HG02840 (cell line): ENCODE results near the gene DPM1.

Experiments
- ATAC-seq: cut with Tn5 transposase; IDR thresholded peaks from one replicate; pipeline ENCODE4 v1.9.1; 2021; ENCODE audit warnings: mild to moderate bottlenecking, moderate library complexity, moderate number of reproducible peaks; ENCODE audit not compliant: unreplicated experiment, low FRiP score

DPM1 gene

DNA sequence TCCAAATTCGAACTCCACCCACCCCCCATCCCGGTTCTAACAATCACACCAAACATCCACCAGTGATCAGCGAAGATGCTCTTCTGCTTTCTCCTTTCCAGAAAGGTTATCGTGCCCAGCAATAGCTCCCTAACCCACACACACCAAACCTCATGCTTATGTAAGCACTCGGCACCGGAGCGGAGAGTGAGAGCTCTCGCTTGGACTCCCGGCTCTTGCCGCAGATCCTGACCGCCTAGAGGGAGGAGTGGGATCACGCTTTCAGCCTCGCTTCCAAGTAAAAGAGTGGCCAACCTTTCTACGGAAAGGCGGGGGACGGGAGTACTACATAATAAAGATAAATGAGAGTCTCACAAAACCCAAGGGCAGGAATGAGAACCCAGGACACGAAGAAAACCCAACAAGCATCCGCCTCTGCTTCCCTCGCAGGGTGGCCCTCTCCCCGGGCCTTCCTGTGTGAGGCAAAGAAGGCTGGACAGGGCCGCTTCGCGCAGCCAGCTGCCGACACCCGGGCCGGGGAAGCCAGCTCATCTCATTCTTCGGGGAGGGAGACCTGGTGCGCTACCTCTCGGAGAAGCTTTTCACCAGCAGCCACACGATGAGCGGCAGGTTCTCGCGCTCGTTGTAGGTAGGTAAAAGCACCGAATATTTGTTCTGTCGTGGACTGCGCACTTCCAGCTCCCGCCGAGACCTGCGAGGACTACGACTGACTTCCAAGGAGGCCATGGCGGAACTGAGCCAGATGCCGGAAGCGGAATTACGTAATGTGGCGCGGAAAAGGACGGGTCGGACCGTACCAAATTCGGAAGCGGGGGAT lies at the start of gene DPM1:
DPM1 (minus strand) TSS at position 735 of the 817 bp plus-strand sequence; CDS start at position 726, 9 bp downstream.
- peak; percentile 81 for ATAC-seq

- ATAC-seq: no peak
Observed at GRCh38 chr20:51005214-51005613, 46.9 kb upstream of the DPM1 start.

DNA sequence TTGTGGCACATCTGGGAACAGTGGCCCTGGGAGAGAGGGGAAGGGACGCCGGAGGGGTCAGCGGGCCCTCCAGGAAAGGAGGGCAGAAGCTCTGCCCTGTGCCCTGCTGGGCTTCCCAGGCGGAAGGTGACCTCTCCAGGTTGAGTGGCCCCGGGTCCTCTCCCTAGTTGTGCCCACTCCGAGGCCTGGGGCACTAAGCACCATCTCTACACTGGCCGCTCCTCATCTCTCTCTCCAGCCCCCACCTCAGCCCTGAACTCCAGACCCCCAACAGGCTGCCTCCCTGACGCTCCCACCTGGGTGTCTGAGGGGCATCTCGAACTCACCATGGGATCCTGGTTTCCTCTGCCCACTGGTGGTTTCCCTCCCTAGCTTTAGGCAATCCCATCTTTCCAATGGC lies 46.4 kb upstream of the DPM1 start:
- no peak for ATAC-seq

GRCh38 chr20:51004305-51004727 lies 46.0 kb upstream of the DPM1 start:
- no peak for ATAC-seq

DNA sequence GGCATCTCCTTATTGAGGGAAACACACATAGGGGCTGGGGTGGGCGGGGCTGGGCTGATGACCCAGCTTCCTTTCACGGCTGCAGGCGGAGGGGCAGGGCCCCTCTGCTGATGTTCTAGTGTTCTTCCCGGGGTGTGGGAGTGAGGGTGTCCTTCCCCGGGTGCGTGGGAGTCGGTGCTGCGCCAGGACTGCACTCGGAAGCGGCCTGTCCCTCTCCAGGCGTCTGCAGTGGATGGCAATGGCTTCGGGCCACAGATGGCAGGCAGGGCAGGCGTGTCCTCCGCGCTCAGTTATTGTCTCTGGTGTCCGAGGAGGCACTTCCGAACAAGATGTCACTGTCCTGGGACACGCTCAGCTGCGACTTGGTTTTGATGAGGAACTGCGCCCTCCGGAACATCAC lies 45.4 kb upstream of the DPM1 start:
- ATAC-seq: no peak

- no peak for ATAC-seq
Observed at GRCh38 chr20:51002633-51003032, 44.3 kb upstream of the DPM1 start.

GRCh38 chr20:51001430-51002265 lies 43.3 kb upstream of the DPM1 start:
- no peak for ATAC-seq

DNA sequence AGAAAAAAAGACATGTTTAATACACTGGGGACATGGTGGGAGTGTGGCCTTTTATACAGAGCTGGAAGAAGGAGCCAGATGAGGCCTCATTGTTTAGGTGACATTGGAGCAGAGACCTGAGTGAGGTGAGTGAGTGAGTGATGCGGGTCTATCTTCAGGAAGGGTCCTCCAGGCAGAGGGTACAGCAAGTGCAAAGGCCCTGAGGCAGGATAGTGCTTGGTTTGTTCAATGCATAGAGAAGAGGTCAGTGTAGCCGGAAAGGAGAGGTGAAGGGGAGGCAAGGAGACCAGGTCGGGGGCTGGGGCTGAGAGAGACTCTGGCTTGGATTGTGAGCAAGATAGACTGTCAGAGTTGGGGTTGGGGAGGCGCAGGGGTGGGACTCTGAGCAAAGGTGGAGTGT lies 41.0 kb upstream of the DPM1 start:
- ATAC-seq: no peak

- ATAC-seq: no peak
Observed at GRCh38 chr20:50996901-50997865, 38.9 kb upstream of the DPM1 start.

GRCh38 chr20:50995506-50995905 lies 37.2 kb upstream of the DPM1 start:
- no peak for ATAC-seq

DNA sequence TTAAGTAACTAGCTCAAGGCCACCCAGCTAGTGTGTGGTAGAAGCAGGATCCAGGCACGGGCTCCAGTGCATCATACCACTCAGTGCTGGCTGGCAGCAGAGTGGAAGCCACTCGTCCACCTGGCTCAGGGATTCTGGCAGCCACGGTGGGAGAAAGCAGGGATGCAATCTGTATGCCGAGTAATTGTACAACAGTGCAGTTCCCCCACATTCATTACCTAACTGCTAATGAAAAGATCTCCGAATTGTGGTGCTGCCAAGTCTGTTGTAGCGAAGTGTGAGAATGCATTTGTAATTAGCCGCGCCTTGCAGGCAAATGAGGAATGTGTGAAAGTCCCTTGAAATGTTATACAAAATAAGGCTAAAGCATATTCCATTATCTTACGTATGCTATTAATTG lies 35.5 kb upstream of the DPM1 start:
- ATAC-seq: no peak

GRCh38 chr20:50992733-50993457 lies 34.6 kb upstream of the DPM1 start:
- ATAC-seq: no peak

- ATAC-seq: no peak
Observed at GRCh38 chr20:50992336-50992732, 34.0 kb upstream of the DPM1 start.

DNA sequence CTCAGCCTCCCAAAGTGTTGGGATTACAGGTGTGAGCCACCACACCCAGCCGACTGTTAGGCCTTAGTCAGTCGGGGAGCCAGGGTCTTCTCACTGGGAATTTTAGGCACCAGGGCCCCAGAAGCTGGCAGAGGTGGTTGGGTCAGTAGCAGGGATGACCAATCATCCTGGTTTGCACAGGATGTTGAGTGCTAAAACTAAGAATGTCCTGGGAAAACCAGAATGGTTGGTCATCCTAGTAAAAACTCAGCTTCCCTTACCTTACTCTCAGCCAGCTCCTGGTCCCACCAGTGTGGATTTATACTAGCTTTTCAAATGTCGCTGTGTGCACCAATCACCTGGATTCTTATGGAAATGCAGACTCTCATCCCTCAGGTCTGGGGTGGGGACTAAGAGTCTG lies 32.7 kb upstream of the DPM1 start:
- ATAC-seq: no peak

GRCh38 chr20:50987493-50988210 lies 29.3 kb upstream of the DPM1 start:
- ATAC-seq: no peak

DNA sequence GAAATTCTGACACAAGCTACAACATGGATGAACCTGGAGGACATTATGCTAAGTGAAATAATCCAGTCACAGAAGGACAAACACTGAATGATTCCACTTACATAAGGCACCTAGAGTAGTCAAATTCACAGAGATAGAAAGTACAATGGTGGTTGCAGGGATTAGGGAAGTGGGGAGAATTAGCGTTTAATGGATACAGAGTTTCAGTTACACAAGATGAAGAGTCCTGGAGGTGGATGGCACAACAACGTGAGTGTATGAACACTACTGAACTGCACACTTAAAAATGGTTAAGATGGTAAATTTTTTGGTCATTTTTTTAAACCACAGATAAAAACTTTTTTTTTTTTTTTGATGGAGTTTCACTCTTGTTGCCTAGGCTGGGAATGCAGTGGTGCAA lies 25.0 kb upstream of the DPM1 start:
- ATAC-seq: no peak

DNA sequence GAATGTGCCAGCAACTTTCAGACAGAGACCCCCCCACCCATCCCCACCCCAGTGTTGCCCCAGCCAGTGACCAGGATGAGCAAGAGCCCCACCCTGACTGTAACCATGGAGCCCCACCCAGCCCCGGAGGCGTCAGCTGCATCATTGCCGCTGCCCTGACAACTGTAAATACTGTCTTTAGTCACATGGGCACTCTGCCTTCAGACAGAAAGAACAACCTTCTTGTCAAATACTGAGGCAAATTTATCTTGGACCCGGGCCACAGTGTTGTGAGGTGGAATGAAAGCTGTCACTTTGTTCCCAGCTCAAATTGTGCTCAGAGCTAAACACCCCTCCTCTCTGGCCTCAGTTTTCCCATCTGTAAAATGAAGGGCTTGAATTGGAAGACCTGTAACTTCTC lies 24.0 kb upstream of the DPM1 start:
- ATAC-seq: no peak

GRCh38 chr20:50981714-50982048 lies 23.3 kb upstream of the DPM1 start:
- ATAC-seq: no peak
